Fibroblast of the aortic adventitia (primary cell): ENCODE results near the gene NKTR. TPM values are rescaled to one million over a fixed set of nuclear protein-coding genes. Genes with fewer than 3 reads are reported as not detected.

Experiments used
- DNase-seq: peaks from one replicate; pipeline ENCODE4 v3.0.0-alpha.2; 2010; ENCODE audit warnings: low read depth
- H3K4me3 ChIP-seq: 2 replicates; pipeline ENCODE4 v1.5.1; 2011; ENCODE audit warnings: low read depth, mild to moderate bottlenecking, control low read depth, low read length, moderate library complexity
- total RNA-seq: library from RNA; depleted of rRNA; stranded (reverse); fragments of >200 nt; gene quantifications from 2 replicates; pipeline ENCODE4 v1.2.3, GENCODE V29; 2012; ENCODE audit warnings: low replicate concordance
- TF ChIP-seq, protein P1 (sequence below): IDR thresholded peaks from 2 replicates; pipeline ENCODE4 v1.5.1; 2011; ENCODE audit warnings: mild to moderate bottlenecking, low read length, control low read depth, inconsistent platforms; ENCODE audit not compliant: insufficient read depth

NKTR gene
- total RNA-seq, 1 donor, result 91.8 TPM

DNA sequence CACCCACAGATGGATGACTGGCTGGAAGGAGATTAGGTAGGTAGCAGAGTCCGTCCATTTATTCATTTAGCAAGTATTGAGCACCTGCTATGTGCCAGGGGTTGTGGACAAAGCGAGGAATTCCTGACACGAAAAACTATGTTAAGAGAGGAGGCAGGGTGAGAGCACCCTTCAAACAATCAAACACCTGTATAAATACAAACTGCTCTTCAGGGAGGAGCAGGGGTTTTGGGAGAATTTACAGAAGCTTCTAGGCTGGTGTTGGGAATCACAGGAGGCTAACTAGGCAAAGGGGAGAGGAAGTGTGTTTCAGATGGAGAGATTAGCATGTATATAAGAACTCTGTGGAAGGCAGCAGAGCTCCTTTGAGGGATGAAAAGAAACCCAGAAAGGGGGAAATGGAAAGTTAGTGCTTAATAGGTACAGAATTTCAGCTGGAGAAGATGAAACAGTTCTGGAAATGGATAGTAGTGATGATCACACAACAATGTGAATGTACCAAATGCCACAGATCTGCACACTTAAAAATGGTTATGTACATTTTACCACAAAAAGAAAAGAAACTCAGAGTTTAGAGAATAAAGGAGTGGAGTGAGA, 17.9 kb upstream of the NKTR start:
- DNase-seq, result no peak
- peak overlapping the region; percentile 82 for H3K4me3 ChIP-seq
- TF ChIP-seq, protein P1, sequence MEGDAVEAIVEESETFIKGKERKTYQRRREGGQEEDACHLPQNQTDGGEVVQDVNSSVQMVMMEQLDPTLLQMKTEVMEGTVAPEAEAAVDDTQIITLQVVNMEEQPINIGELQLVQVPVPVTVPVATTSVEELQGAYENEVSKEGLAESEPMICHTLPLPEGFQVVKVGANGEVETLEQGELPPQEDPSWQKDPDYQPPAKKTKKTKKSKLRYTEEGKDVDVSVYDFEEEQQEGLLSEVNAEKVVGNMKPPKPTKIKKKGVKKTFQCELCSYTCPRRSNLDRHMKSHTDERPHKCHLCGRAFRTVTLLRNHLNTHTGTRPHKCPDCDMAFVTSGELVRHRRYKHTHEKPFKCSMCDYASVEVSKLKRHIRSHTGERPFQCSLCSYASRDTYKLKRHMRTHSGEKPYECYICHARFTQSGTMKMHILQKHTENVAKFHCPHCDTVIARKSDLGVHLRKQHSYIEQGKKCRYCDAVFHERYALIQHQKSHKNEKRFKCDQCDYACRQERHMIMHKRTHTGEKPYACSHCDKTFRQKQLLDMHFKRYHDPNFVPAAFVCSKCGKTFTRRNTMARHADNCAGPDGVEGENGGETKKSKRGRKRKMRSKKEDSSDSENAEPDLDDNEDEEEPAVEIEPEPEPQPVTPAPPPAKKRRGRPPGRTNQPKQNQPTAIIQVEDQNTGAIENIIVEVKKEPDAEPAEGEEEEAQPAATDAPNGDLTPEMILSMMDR, result no peak

DNA sequence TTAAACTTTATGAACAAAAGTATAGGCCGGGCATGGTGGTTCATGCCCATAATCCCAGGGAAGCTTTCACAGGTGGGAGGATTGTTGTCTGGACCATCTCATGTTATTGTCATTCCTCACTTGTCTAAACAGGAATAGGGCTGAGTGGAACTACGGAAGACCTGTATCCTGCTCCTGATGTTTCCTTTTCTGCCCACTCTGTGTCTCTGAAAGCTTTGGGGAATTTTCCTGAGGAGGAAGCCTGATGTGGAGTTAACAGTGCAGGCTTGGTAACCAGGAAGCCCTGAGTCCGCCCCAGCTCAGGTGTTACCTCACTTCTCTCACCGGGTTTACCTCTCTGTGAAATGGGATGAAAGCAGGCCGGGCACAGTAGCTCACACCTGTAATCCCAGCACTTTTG, 11.9 kb upstream of the NKTR start:
- no peak overlapping the region for H3K4me3 ChIP-seq
- TF ChIP-seq, protein P1, result no peak
- no peak for DNase-seq

DNA sequence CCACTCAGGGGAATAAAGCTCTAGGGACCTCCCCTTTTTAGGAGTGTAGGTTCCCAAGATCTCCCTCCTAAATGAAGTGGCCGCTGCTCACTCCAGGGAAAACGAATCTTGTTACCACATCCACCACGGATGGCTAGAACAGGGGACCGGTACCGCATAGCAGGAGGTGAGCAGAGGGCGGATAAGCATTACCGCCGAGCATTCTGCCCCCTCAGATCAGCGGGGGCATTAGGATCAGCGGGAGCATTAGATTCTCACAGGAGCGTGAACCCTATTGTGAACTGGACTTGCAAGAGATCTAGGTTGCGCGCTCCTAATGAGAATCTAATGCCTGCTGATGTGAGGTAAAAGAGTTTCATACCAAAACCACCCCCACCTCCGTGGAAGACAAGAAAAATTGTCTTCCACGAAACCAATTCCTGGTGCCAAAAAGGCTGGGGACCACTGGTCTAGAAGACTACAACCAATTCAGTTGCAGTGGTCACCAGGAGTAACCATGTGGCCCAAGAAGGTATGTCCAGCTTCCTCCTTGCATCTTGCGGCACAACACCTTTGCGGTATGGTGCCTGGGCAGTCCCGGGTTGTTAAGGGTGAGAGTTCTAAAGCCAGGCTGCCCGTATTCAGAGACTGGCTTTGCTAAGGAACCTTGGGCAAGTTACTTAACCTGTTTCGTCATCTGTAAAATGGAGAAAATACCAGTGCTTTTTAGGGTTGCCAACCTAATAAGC, 10.9 kb upstream of the NKTR start:
- TF ChIP-seq, protein P1, result no peak
- DNase-seq, result no peak
- no peak overlapping the region for H3K4me3 ChIP-seq

DNA sequence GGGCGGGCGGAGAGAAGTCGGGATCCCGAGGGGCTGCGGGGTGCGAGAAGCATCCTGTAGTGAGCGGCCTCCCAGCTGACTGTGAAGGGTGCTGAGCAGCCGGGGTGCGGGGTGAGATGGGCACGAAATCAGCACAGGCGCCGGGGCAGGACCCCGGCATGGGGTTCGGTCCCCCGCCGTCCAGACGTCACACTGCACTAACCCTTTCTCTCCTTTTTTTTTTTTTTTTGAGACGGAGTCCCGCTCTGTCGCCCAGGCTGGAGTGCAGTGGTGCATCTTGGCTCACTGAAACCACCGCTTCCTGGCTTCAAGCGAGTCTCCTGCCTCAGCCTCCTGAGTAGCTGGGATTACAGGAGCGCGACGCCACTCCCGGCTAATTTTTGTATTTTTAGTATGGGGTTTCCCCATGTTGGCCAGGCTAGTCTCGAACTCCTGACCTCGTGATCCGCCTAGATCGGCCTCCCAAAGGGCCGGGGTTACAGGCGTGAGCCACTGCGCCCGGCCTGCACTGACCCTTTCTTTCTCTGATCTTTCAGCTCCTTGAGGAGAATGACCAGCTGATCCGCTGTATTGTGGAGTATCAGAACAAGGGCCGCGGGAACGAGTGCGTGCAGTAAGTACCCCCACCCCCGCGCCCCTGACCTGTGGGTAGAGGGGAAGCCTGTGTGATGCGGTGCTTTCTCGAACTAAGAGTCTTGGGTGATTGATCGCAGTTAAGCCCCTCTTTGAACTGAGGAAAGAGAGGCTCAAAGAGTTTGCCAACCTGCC, 9.3 kb upstream of the NKTR start:
- TF ChIP-seq, protein P1, result no peak
- H3K4me3 ChIP-seq, result peak overlapping the region; percentile 83
- peak; percentile 15 for DNase-seq

DNA sequence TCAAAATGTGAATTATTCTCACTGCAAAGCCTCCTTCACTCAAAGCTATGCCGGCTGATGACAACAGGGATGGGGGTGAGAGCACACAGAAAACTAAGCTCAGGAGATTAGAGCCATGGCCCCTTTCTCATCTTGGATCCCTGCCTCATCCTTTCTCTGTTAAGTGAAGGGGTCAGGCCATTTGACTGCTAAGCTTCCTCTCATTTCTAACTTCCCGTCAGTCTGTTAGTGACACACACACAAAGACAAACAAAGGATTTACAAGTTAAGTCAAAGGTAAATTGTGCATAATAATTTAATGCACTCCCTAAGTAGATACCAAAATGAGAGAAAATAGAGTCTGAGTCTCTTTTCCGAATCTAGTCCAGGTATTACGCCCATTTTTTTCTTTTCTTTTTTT, 8.7 kb upstream of the NKTR start:
- TF ChIP-seq, protein P1, result no peak
- H3K4me3 ChIP-seq, result peak overlapping the region; percentile 83

DNA sequence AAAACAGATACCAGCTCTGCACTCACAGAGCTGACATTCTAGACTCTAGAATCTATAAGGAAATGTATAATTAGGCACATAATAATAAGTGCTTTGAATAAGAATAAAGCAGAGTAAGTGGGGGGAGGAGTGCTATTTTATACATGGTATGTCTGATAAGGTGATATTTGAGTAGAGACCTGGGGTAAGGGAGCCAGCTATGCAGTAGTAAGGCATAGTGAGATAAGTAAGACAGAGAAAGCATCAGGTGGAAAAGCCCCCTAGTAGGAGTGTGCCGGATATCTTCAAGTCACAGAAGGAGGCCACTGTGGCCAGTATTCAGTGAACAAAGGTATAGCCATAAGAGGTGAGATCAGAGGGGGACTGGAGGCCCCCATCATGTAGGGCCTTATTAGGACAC, 6.9 kb upstream of the NKTR start:
- no peak for DNase-seq
- no peak overlapping the region for H3K4me3 ChIP-seq
- TF ChIP-seq, protein P1, result no peak

More for the DNA sequence above, 8.7 kb upstream of the NKTR start:
- DNase-seq, result no peak
